H9 (cell line): ENCODE results near the gene DSE. TPM values are rescaled to one million over a fixed set of nuclear protein-coding genes. Genes with fewer than 3 reads are reported as not detected.

Source experiments
- DNase-seq: peaks from one replicate; pipeline ENCODE4 v3.0.0-alpha.2; 2017
- H2AFZ ChIP-seq: one replicate; pipeline ENCODE4 v1.6.1; 2013; ENCODE audit warnings: mild to moderate bottlenecking, low read length, control low read depth, moderate library complexity
- H2AK5ac ChIP-seq: 2 replicates; pipeline ENCODE4 v1.6.1; 2013; ENCODE audit warnings: low read length, control low read depth, mixed read lengths; ENCODE audit not compliant: insufficient read length
- H2BK120ac ChIP-seq: one replicate; pipeline ENCODE4 v1.6.1; 2013; ENCODE audit warnings: low read depth, mild to moderate bottlenecking, low read length, control low read depth, inconsistent platforms; ENCODE audit not compliant: poor library complexity, severe bottlenecking
- H2BK12ac ChIP-seq: 2 replicates; pipeline ENCODE4 v1.6.1; 2013; ENCODE audit warnings: low read length, control low read depth, mixed read lengths, low read depth; ENCODE audit not compliant: insufficient read length
- H2BK15ac ChIP-seq: 2 replicates; pipeline ENCODE4 v1.6.1; 2013; ENCODE audit warnings: low read depth, low read length, control low read depth
- H2BK20ac ChIP-seq: one replicate; pipeline ENCODE4 v1.6.1; 2013; ENCODE audit warnings: low read depth, mild to moderate bottlenecking, low read length, control low read depth, inconsistent platforms; ENCODE audit not compliant: poor library complexity, severe bottlenecking
- H2BK5ac ChIP-seq: 2 replicates; pipeline ENCODE4 v1.6.1; 2013; ENCODE audit warnings: low read length, control low read depth, mixed read lengths; ENCODE audit not compliant: insufficient read length
- H3K14ac ChIP-seq: 2 replicates; pipeline ENCODE4 v1.6.1; 2013; ENCODE audit warnings: low read length, control low read depth; ENCODE audit not compliant: insufficient read depth
- H3K18ac ChIP-seq: 2 replicates; pipeline ENCODE4 v1.6.1; 2013; ENCODE audit warnings: low read depth, mild to moderate bottlenecking, mixed read lengths, low read length, control low read depth; ENCODE audit not compliant: insufficient read length
- H3K23ac ChIP-seq: 2 replicates; pipeline ENCODE4 v1.6.1; 2013; ENCODE audit warnings: low read length, control low read depth, mixed read lengths, low read depth; ENCODE audit not compliant: insufficient read length
- H3K23me2 ChIP-seq: 2 replicates; pipeline ENCODE4 v1.6.1; 2013; ENCODE audit warnings: low read depth, mild to moderate bottlenecking, mixed read lengths, low read length, control low read depth; ENCODE audit not compliant: insufficient read length, poor library complexity, severe bottlenecking
- H3K27ac ChIP-seq: 2 replicates; pipeline ENCODE4 v1.5.1; 2013; ENCODE audit warnings: low read length, control low read depth, mixed read lengths, low read depth; ENCODE audit not compliant: insufficient read length
- H3K27me3 ChIP-seq: 2 replicates; pipeline ENCODE4 v1.6.1; 2013; ENCODE audit warnings: low read length, control low read depth, inconsistent platforms; ENCODE audit not compliant: insufficient read depth
- H3K4ac ChIP-seq: 2 replicates; pipeline ENCODE4 v1.6.1; 2013; ENCODE audit warnings: low read depth, mild to moderate bottlenecking, control low read depth, inconsistent platforms, low read length, moderate library complexity
- H3K4me1 ChIP-seq: 2 replicates; pipeline ENCODE4 v1.6.1; 2013; ENCODE audit warnings: low read length, control low read depth, inconsistent platforms; ENCODE audit not compliant: insufficient read depth
- H3K4me2 ChIP-seq: 2 replicates; pipeline ENCODE4 v1.6.1; 2013; ENCODE audit warnings: low read length, control low read depth, mixed read lengths; ENCODE audit not compliant: insufficient read length, insufficient read depth
- H3K56ac ChIP-seq: 2 replicates; pipeline ENCODE4 v1.6.1; 2013; ENCODE audit warnings: low read depth, mild to moderate bottlenecking, mixed read lengths, low read length, control low read depth; ENCODE audit not compliant: insufficient read length
- H3K79me1 ChIP-seq: 2 replicates; pipeline ENCODE4 v1.6.1; 2013; ENCODE audit warnings: low read depth, mild to moderate bottlenecking, moderate library complexity, low read length, control low read depth, inconsistent platforms; ENCODE audit not compliant: insufficient read depth, poor library complexity, severe bottlenecking
- H3K79me2 ChIP-seq: 2 replicates; pipeline ENCODE4 v1.6.1; 2013; ENCODE audit warnings: low read length, control low read depth, inconsistent platforms; ENCODE audit not compliant: insufficient read depth
- H3K9ac ChIP-seq: 2 replicates; pipeline ENCODE4 v1.6.1; 2013; ENCODE audit warnings: low read length, control low read depth, mixed read lengths; ENCODE audit not compliant: insufficient read length; ENCODE audit errors: extremely low read depth
- H3K9me3 ChIP-seq: one replicate; pipeline ENCODE4 v1.6.1; 2013; ENCODE audit warnings: low read depth, low read length, inconsistent platforms; ENCODE audit not compliant: control insufficient read depth
- H3T11ph ChIP-seq: one replicate; pipeline ENCODE4 v1.6.1; 2013; ENCODE audit warnings: mild to moderate bottlenecking, low read length, control low read depth, inconsistent platforms
- H4K20me1 ChIP-seq: one replicate; pipeline ENCODE4 v1.6.1; 2013; ENCODE audit not compliant: control insufficient read depth, insufficient read length, insufficient read depth
- H4K5ac ChIP-seq: 2 replicates; pipeline ENCODE4 v1.6.1; 2013; ENCODE audit warnings: low read depth, mild to moderate bottlenecking, mixed read lengths, low read length, control low read depth; ENCODE audit not compliant: insufficient read length
- H4K8ac ChIP-seq: replicated peaks from 2 replicates; pipeline ENCODE4 v1.6.1; 2013; ENCODE audit warnings: low read length, control low read depth, mixed read lengths, low read depth; ENCODE audit not compliant: insufficient read length
- H4K91ac ChIP-seq: 2 replicates; pipeline ENCODE4 v1.6.1; 2013; ENCODE audit warnings: low read depth, mild to moderate bottlenecking, moderate library complexity, mixed read lengths, low read length, control low read depth; ENCODE audit not compliant: insufficient read length
- H3K27ac Mint-ChIP-seq, 3 experiments: 2 replicates in 2 of 3; 3 replicates in 1 of 3; pipeline ENCODE4 v1.8.0; 2020 to 2021; ENCODE audit warnings: mixed read lengths in 3 of 3, mild to moderate bottlenecking in 1 of 3, moderate library complexity in 1 of 3
- H3K27me3 Mint-ChIP-seq: 2 replicates; pipeline ENCODE4 v1.8.0; 2021; ENCODE audit warnings: low read depth, mild to moderate bottlenecking, moderate library complexity, mixed read lengths
- H3K36me3 Mint-ChIP-seq, 3 experiments: 2 replicates in 2 of 3; 3 replicates in 1 of 3; pipeline ENCODE4 v1.8.0; 2020 to 2021; ENCODE audit warnings: low read depth in 3 of 3, mixed read lengths in 3 of 3; ENCODE audit not compliant: insufficient read depth in 1 of 3
- H3K4me1 Mint-ChIP-seq, 2 experiments: 2 replicates each; pipeline ENCODE4 v1.8.0; 2020; ENCODE audit warnings: mixed read lengths in 2 of 2
- H3K4me3 Mint-ChIP-seq, 2 experiments: 2 replicates in 1 of 2; 3 replicates in 1 of 2; pipeline ENCODE4 v1.8.0; 2020 to 2021; ENCODE audit warnings: mild to moderate bottlenecking in 2 of 2, mixed read lengths in 2 of 2, moderate library complexity in 1 of 2
- H3K9me3 Mint-ChIP-seq, 2 experiments: 2 replicates in 1 of 2; 3 replicates in 1 of 2; pipeline ENCODE4 v1.8.0; 2020; ENCODE audit warnings: mild to moderate bottlenecking in 2 of 2, mixed read lengths in 2 of 2, moderate library complexity in 1 of 2
- CTCF ChIP-seq: fragments of 200-600 bp; sonication (generic); conservative IDR thresholded peaks from 3 replicates; pipeline ENCODE4 v1.8.0; 2021; ENCODE audit warnings: antibody characterized with exemption, mild to moderate bottlenecking
- WGBS: extraction: QIAGEN DNeasy Blood & Tissue Kit; methylation state at CpG from one replicate; pipeline ENCODE4 v1.1.7; 2013; ENCODE audit warnings: missing lambda C conversion rate, low lambda C conversion rate, mixed read lengths; ENCODE audit not compliant: insufficient read length; ENCODE audit errors: extremely low coverage; 5-methylcytosine and 5-hydroxymethylcytosine counted together
- total RNA-seq: library from RNA; stranded (reverse); gene quantifications from 2 replicates; pipeline ENCODE4 v1.2.1, GENCODE V29; 2021

DSE gene
- total RNA-seq, 1 experiment from 2014 or later = 45.6 TPM

- Histone ChIP-seq H3K23me2 (no peaks in the 10 kb centered on the region), H2BK20ac (no peak overlapping the region), H3T11ph (no peak overlapping the region), H4K20me1 (no peaks in the 10 kb centered on the region), H3K18ac (no peak overlapping the region), H2AFZ (no peak overlapping the region), H2AK5ac (no peak overlapping the region), H3K23ac (no peak overlapping the region), H3K4me1 (no peaks in the 10 kb centered on the region), H3K27ac (no peak overlapping the region), H2BK120ac (no peak overlapping the region), H2BK5ac (no peak overlapping the region), H2BK12ac (no peak overlapping the region), H4K91ac (no peak overlapping the region), H4K5ac (no peak overlapping the region), H3K4me2 (no peak overlapping the region), H4K8ac (no peak overlapping the region), H3K79me1 (no peaks in the 10 kb centered on the region), H3K79me2 (no peaks in the 10 kb centered on the region), H3K9ac (no peak overlapping the region), H3K56ac (no peak overlapping the region), H3K4ac (no peak overlapping the region), H2BK15ac (no peak overlapping the region), H3K9me3 (no peaks in the 10 kb centered on the region), H3K27me3 (no peaks in the 10 kb centered on the region), H3K14ac (no peak overlapping the region)
- no peak for TF ChIP-seq CTCF
- no peak overlapping the region for H3K4me3 Mint-ChIP-seq
- H3K36me3 Mint-ChIP-seq = peaks cover 0 to 1% (median 0%) of the 10 kb centered on the region in 3 experiments; a peak in 1 of 7 replicates
- no CpG with 5 or more reads among the region's 1 CpG for WGBS
- no peak for DNase-seq
- H3K9me3 Mint-ChIP-seq = peaks cover 3 to 4% of the 10 kb centered on the region in 2 experiments
- peaks cover 8% of the 10 kb centered on the region; the same call in 1 of the 2 replicates for H3K27me3 Mint-ChIP-seq
- H3K27ac Mint-ChIP-seq = no peak overlapping the region
- peaks cover 9 to 12% of the 10 kb centered on the region in 2 experiments for H3K4me1 Mint-ChIP-seq
These were observed 121.0 kb downstream of the DSE start for GRCh38 chr6:116491610-116492330.
